CD4-positive, alpha-beta T cell treated with Interleukin-1 beta for 1 hour (primary cell): ENCODE results near the gene NYNRIN.

ENCODE experiments used
- DNase-seq, 2 donors: peaks; one replicate each; pipeline ENCODE4 v3.0.0-alpha.2; 2020 to 2022

The NYNRIN gene

GRCh38 chr14:24416932-24417619 is 18.3 kb downstream of the NYNRIN start:
- no peak for DNase-seq

GRCh38 chr14:24417832-24418491 is 19.2 kb downstream of the NYNRIN start:
- no peak for DNase-seq

GRCh38 chr14:24418492-24418873 is 19.7 kb downstream of the NYNRIN start:
- no peak for DNase-seq

- no peak for DNase-seq
Measured at GRCh38 chr14:24422261-24422660, 23.5 kb downstream of the NYNRIN start.

GRCh38 chr14:24422694-24423601 is 24.1 kb downstream of the NYNRIN start:
- no peak for DNase-seq

- peak in 1 of 2 donors; percentile 42 for DNase-seq
Measured at GRCh38 chr14:24425704-24426103, 26.9 kb downstream of the NYNRIN start.

GRCh38 chr14:24426150-24426911 is 27.5 kb downstream of the NYNRIN start:
- no peak for DNase-seq

GRCh38 chr14:24426912-24427536 is 28.2 kb downstream of the NYNRIN start:
- DNase-seq: peak in 1 of 2 donors; percentile 29

- DNase-seq: no peak
Measured at GRCh38 chr14:24427537-24428508, 29.0 kb downstream of the NYNRIN start.

- DNase-seq: no peak
Measured at GRCh38 chr14:24428628-24429394, 30.0 kb downstream of the NYNRIN start.

- peak; percentile 90 to 91 for DNase-seq
Measured at GRCh38 chr14:24429395-24430142, 30.8 kb downstream of the NYNRIN start, which contains the start of the genes CBLN3 and KHNYN. TSS of gene CBLN3 (minus strand) at chr14:24429668. CDS start at chr14:24429054, 614 bp downstream. TSS of gene KHNYN (plus strand) at chr14:24429954. CDS start at chr14:24430731, 777 bp downstream.

- peak; percentile 39 to 53 for DNase-seq
Measured at GRCh38 chr14:24430143-24430681, 31.4 kb downstream of the NYNRIN start.

GRCh38 chr14:24430682-24431568 is 32.1 kb downstream of the NYNRIN start:
- peak; percentile 65 to 78 for DNase-seq

GRCh38 chr14:24431569-24432258 is 32.9 kb downstream of the NYNRIN start:
- peak; percentile 90 to 91 for DNase-seq

GRCh38 chr14:24432259-24433131 is 33.7 kb downstream of the NYNRIN start:
- no peak for DNase-seq

- DNase-seq: no peak
Measured at GRCh38 chr14:24434036-24434435, 35.2 kb downstream of the NYNRIN start.
